NCI-H226 (cell line): ENCODE measurements around the gene TPRA1.
"Not testable (repeated sequence)": the region's sequence is repeated elsewhere in the genome, so short reads cannot be mapped to it uniquely, and the experiment has no call there.

ENCODE experiments used
- DNase-seq: peaks from one replicate; pipeline ENCODE4 v3.0.0-alpha.2; 2015

The TPRA1 gene

GRCh38 chr3:127615631-127616305 lies 25.2 kb upstream of the TPRA1 start:
- DNase-seq: no peak

GRCh38 chr3:127614928-127615589 lies 24.5 kb upstream of the TPRA1 start:
- DNase-seq: no peak

GRCh38 chr3:127613406-127613805 lies 22.9 kb upstream of the TPRA1 start:
- no peak for DNase-seq

- peak; percentile 33 for DNase-seq
These were observed 22.4 kb upstream of the TPRA1 start for GRCh38 chr3:127612966-127613365.

- no peak for DNase-seq
These were observed 20.7 kb upstream of the TPRA1 start for GRCh38 chr3:127611251-127611650.

- DNase-seq: peak; percentile 56
These were observed 19.6 kb upstream of the TPRA1 start for GRCh38 chr3:127610105-127610504.

- no peak for DNase-seq
These were observed 17.8 kb upstream of the TPRA1 start for GRCh38 chr3:127608362-127608718.

GRCh38 chr3:127607675-127608361 lies 17.3 kb upstream of the TPRA1 start:
- DNase-seq: no peak

- DNase-seq: no peak
These were observed 16.6 kb upstream of the TPRA1 start for GRCh38 chr3:127606981-127607595.

GRCh38 chr3:127606086-127606805 lies 15.7 kb upstream of the TPRA1 start:
- DNase-seq: no peak

- not testable (repeated sequence) for DNase-seq
These were observed 15.0 kb upstream of the TPRA1 start for GRCh38 chr3:127605547-127605946.

- no peak for DNase-seq
These were observed 14.1 kb upstream of the TPRA1 start for GRCh38 chr3:127604546-127605165.

GRCh38 chr3:127604035-127604434 lies 13.5 kb upstream of the TPRA1 start:
- DNase-seq: no peak

- no peak for DNase-seq
These were observed 10.4 kb upstream of the TPRA1 start for GRCh38 chr3:127600749-127601456.

GRCh38 chr3:127598841-127599570 lies 8.5 kb upstream of the TPRA1 start:
- DNase-seq: no peak

GRCh38 chr3:127597020-127597771 lies 6.7 kb upstream of the TPRA1 start:
- DNase-seq: no peak

GRCh38 chr3:127595303-127595702 lies 4.8 kb upstream of the TPRA1 start:
- no peak for DNase-seq

- DNase-seq: no peak
These were observed 2.6 kb upstream of the TPRA1 start for GRCh38 chr3:127593178-127593577.

GRCh38 chr3:127590282-127590592 lies 296 bp downstream of the TPRA1 start:
- DNase-seq: no peak

GRCh38 chr3:127589600-127590281 lies 792 bp downstream of the TPRA1 start:
- DNase-seq: peak; percentile 9
